ENCODE results near the gene MAPK10. TPM values are rescaled to one million over a fixed set of nuclear protein-coding genes. Genes with fewer than 3 reads are reported as not detected.

MAPK10 gene
- total RNA-seq, 3 donors from 2014 or later: 4.2 to 19.2 (median 4.9) TPM

DNA sequence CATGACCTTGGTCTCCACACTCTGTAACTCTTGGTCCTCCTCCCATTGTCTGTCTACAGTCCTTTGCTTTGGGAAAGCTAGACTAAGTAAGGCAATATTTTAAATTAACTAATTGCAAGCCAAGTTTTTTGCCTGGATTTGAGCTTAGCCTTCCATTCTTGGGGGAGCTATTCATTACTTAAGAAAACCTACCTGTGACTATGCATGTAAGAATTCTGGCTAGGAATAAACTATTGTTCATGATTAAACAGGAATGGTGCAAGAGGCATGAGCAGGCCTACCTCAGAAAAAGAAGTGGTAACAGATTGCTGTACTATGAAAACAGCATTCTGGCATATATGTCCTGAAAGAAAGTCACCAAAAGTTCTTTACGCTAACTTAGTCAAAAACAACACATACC is 309.4 kb downstream of the MAPK10 start:
- intact Hi-C loops (cut with DNase I, micrococcal nuclease): no loop called here
- no peak for ATAC-seq
- Histone ChIP-seq H3K36me3 (ENCODE audit: low read depth) (no peaks in the 10 kb centered on the region), H3K4me3 (no peak overlapping the region), H3K4me1 (ENCODE audit: low read depth) (no peaks in the 10 kb centered on the region), H3K9me3 (no peaks in the 10 kb centered on the region)
- TF ChIP-seq, protein P1, sequence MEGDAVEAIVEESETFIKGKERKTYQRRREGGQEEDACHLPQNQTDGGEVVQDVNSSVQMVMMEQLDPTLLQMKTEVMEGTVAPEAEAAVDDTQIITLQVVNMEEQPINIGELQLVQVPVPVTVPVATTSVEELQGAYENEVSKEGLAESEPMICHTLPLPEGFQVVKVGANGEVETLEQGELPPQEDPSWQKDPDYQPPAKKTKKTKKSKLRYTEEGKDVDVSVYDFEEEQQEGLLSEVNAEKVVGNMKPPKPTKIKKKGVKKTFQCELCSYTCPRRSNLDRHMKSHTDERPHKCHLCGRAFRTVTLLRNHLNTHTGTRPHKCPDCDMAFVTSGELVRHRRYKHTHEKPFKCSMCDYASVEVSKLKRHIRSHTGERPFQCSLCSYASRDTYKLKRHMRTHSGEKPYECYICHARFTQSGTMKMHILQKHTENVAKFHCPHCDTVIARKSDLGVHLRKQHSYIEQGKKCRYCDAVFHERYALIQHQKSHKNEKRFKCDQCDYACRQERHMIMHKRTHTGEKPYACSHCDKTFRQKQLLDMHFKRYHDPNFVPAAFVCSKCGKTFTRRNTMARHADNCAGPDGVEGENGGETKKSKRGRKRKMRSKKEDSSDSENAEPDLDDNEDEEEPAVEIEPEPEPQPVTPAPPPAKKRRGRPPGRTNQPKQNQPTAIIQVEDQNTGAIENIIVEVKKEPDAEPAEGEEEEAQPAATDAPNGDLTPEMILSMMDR (IDR thresholded peaks at IDR 0.05): no peak
- no peak for DNase-seq

GRCh38 chr4:86048426-86048825 is 311.4 kb downstream of the MAPK10 start:
- no peaks in the 10 kb centered on the region for H3K4me1 ChIP-seq (ENCODE audit: low read depth)
- DNase-seq (no peak), ATAC-seq (no peak)
- TF ChIP-seq, protein P1 (IDR thresholded peaks at IDR 0.05): no peak
- H3K36me3 ChIP-seq (ENCODE audit: low read depth): no peaks in the 10 kb centered on the region
- no peaks in the 10 kb centered on the region for H3K9me3 ChIP-seq
- intact Hi-C loops (cut with DNase I, micrococcal nuclease): no loop called here
- no peak overlapping the region for H3K4me3 ChIP-seq

DNA sequence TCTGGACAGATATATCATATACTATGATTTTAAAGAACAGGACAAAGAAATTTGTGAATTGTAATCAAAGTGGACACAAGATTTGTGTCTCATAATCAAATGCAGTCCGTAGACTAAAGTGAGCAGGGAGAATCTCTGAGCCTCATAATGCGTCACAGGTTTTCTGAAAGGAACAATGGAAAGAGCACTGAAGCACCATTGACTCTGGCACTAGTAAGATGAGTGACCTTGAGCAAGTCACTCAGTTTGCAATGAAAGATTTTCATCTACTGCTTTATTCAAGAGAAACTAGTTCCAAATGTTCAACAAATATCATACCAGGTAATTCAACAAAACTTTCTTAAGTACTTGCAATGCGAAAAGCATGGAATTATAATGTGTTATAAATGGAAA is 315.3 kb downstream of the MAPK10 start:
- H3K4me3 ChIP-seq: no peak overlapping the region
- H3K9me3 ChIP-seq: no peaks in the 10 kb centered on the region
- H3K36me3 ChIP-seq (ENCODE audit: low read depth): no peaks in the 10 kb centered on the region
- H3K4me1 ChIP-seq (ENCODE audit: low read depth): no peaks in the 10 kb centered on the region
- DNase-seq: no peak
- no peak for ATAC-seq
- TF ChIP-seq, protein P1 (IDR thresholded peaks at IDR 0.05): no peak
- intact Hi-C loops (cut with DNase I, micrococcal nuclease): loop anchor here in 1 of 2 donors (5.0 kb wide), 1 partner anchor 247 kb away; no protein-coding TSS in a partner anchor

GRCh38 chr4:86043755-86044592 is 315.9 kb downstream of the MAPK10 start:
- H3K9me3 ChIP-seq: no peaks in the 10 kb centered on the region
- ATAC-seq (peak; percentile 38), DNase-seq (peak in 1 of 3 donors; percentile 56)
- H3K4me3 ChIP-seq: no peak overlapping the region
- no peaks in the 10 kb centered on the region for H3K4me1 ChIP-seq (ENCODE audit: low read depth)
- TF ChIP-seq, protein P1 (IDR thresholded peaks at IDR 0.05): no peak
- intact Hi-C loops (cut with DNase I, micrococcal nuclease): loop anchor here in 1 of 2 donors (5.0 kb wide), 1 partner anchor 247 kb away; no protein-coding TSS in a partner anchor
- H3K36me3 ChIP-seq (ENCODE audit: low read depth): no peaks in the 10 kb centered on the region

- Histone ChIP-seq H3K9me3 (no peaks in the 10 kb centered on the region), H3K36me3 (ENCODE audit: low read depth) (no peaks in the 10 kb centered on the region), H3K4me1 (ENCODE audit: low read depth) (no peaks in the 10 kb centered on the region), H3K4me3 (no peak overlapping the region)
- ATAC-seq (no peak), DNase-seq (no peak)
- TF ChIP-seq, protein P1 (IDR thresholded peaks at IDR 0.05): no peak
- intact Hi-C loops (cut with DNase I, micrococcal nuclease): no loop called here
Measured at GRCh38 chr4:86038037-86038436, 321.8 kb downstream of the MAPK10 start.
